ENCODE results near the gene RP2. TPM values are rescaled to one million over a fixed set of nuclear protein-coding genes. Genes with fewer than 3 reads are reported as not detected.

RP2 gene
- total and polyA plus RNA-seq, 4 donors = 3.2 to 11.5 (median 7.3) TPM

- H3K4me3 ChIP-seq (ENCODE audit: low read depth in 1 of 3, low read length in 3 of 3) = no peak overlapping the region
- no peak for TF ChIP-seq REST (IDR thresholded peaks at IDR 0.05)
- TF ChIP-seq RXRA (IDR thresholded peaks at IDR 0.05) = no peak
- no peak for TF ChIP-seq GABPA (IDR thresholded peaks at IDR 0.05 in 1 of 2, conservative IDR thresholded peaks at IDR 0.05 in 1 of 2)
- no peak for TF ChIP-seq MAX (IDR thresholded peaks at IDR 0.05)
- TF ChIP-seq HNF4A (conservative IDR thresholded peaks at IDR 0.05) = no peak
- no peak for TF ChIP-seq RAD21 (IDR thresholded peaks at IDR 0.05)
- no peak overlapping the region for H3K27ac ChIP-seq (ENCODE audit: low read depth in 1 of 2, low read length in 2 of 2)
- H3K27me3 ChIP-seq (ENCODE audit: control insufficient read depth in 4 of 4, insufficient read depth in 4 of 4, low read length in 3 of 4) = no peaks in the 10 kb centered on the region
- H3K36me3 ChIP-seq (ENCODE audit: control insufficient read depth in 4 of 4, insufficient read depth in 3 of 4, low read depth in 1 of 4, low read length in 3 of 4) = no peaks in the 10 kb centered on the region
- no peak for DNase-seq (ENCODE audit: low spot score)
- WGBS = 85% methylated on average over 4 of the region's 4 CpGs
- no peaks in the 10 kb centered on the region for H3K9me3 ChIP-seq (ENCODE audit: control insufficient read depth in 4 of 4, low read length in 3 of 4)
- no peaks in the 10 kb centered on the region for H3K4me1 ChIP-seq (ENCODE audit: control insufficient read depth in 4 of 4, insufficient read depth in 4 of 4, low read length in 3 of 4)
- no peak overlapping the region for H3K9ac ChIP-seq (ENCODE audit: low read depth in 1 of 2, low read length in 2 of 2)
Observed at GRCh38 chrX:46865281-46865680, 28.4 kb downstream of the RP2 start.

- no peaks in the 10 kb centered on the region for H3K4me1 ChIP-seq (ENCODE audit: control insufficient read depth in 4 of 4, insufficient read depth in 4 of 4, low read length in 3 of 4)
- TF ChIP-seq YY1 (IDR thresholded peaks at IDR 0.05) = no peak
- no peak for TF ChIP-seq GABPA (IDR thresholded peaks at IDR 0.05 in 1 of 2, conservative IDR thresholded peaks at IDR 0.05 in 1 of 2)
- no peak for TF ChIP-seq CTCF (IDR thresholded peaks at IDR 0.05; ENCODE audit: low read depth, low read length, missing input control)
- no peak for TF ChIP-seq FOXA1 (IDR thresholded peaks at IDR 0.05)
- no peak for TF ChIP-seq EGR1 (IDR thresholded peaks at IDR 0.05; ENCODE audit: low read depth in 2 of 2)
- TF ChIP-seq SP1 (IDR thresholded peaks at IDR 0.05) = no peak
- TF ChIP-seq RXRA (IDR thresholded peaks at IDR 0.05) = no peak
- TF ChIP-seq FOXA2 (IDR thresholded peaks at IDR 0.05) = no peak
- TF ChIP-seq NR2F2 (IDR thresholded peaks at IDR 0.05) = no peak
- TF ChIP-seq TAF1 (conservative IDR thresholded peaks at IDR 0.05) = no peak
- no peak for TF ChIP-seq ATF3 (IDR thresholded peaks at IDR 0.05)
- TF ChIP-seq JUND (IDR thresholded peaks at IDR 0.05) = no peak
- no peak for TF ChIP-seq HNF4A (conservative IDR thresholded peaks at IDR 0.05)
- no peak for TF ChIP-seq MAX (IDR thresholded peaks at IDR 0.05)
- TF ChIP-seq RAD21 (IDR thresholded peaks at IDR 0.05) = no peak
- TF ChIP-seq REST (IDR thresholded peaks at IDR 0.05) = no peak
- no peak for TF ChIP-seq HNF4G (IDR thresholded peaks at IDR 0.05)
- TF ChIP-seq ZBTB33 (IDR thresholded peaks at IDR 0.05) = no peak
- no peaks in the 10 kb centered on the region for H3K27me3 ChIP-seq (ENCODE audit: control insufficient read depth in 4 of 4, insufficient read depth in 4 of 4, low read length in 3 of 4)
- H3K4me3 ChIP-seq (ENCODE audit: low read depth in 1 of 3, low read length in 3 of 3) = no peak overlapping the region
- H3K9me3 ChIP-seq (ENCODE audit: control insufficient read depth in 4 of 4, low read length in 3 of 4) = no peaks in the 10 kb centered on the region
- H3K27ac ChIP-seq (ENCODE audit: low read depth in 1 of 2, low read length in 2 of 2) = no peak overlapping the region
- H3K9ac ChIP-seq (ENCODE audit: low read depth in 1 of 2, low read length in 2 of 2) = no peak overlapping the region
- no peak for DNase-seq (ENCODE audit: low spot score)
- no peaks in the 10 kb centered on the region for H3K36me3 ChIP-seq (ENCODE audit: control insufficient read depth in 4 of 4, insufficient read depth in 3 of 4, low read depth in 1 of 4, low read length in 3 of 4)
Observed at GRCh38 chrX:46866726-46867125, 29.9 kb downstream of the RP2 start.
